WERI-Rb-1 (cell line): Measurements from ENCODE around the gene DISC1.

ENCODE experiments used
- DNase-seq: peaks from one replicate; pipeline ENCODE4 v3.0.0-alpha.2; 2020
- H3K27ac ChIP-seq: fragments of 250-450 bp; sonication (Bioruptor Pico); 2 replicates; pipeline ENCODE4 v1.5.1; 2020; ENCODE audit warnings: mild to moderate bottlenecking, moderate library complexity
- H3K27me3 ChIP-seq: fragments of 250-450 bp; sonication (Bioruptor Pico); 2 replicates; pipeline ENCODE4 v1.5.1; 2021; ENCODE audit warnings: mild to moderate bottlenecking, low read depth, moderate library complexity; ENCODE audit not compliant: insufficient read depth, severe bottlenecking
- H3K36me3 ChIP-seq: fragments of 250-450 bp; sonication (Bioruptor Pico); 2 replicates; pipeline ENCODE4 v1.5.1; 2020; ENCODE audit warnings: mild to moderate bottlenecking, moderate library complexity
- H3K4me3 ChIP-seq: 2 replicates; pipeline ENCODE4 v1.5.1; 2011; ENCODE audit warnings: low read depth, mild to moderate bottlenecking, control low read depth, low read length
- H3K9me3 ChIP-seq: fragments of 250-450 bp; sonication (Bioruptor Pico); 2 replicates; pipeline ENCODE4 v1.5.1; 2021; ENCODE audit warnings: mild to moderate bottlenecking, moderate library complexity; ENCODE audit not compliant: severe bottlenecking
- CTCF ChIP-seq: IDR thresholded peaks from 2 replicates; pipeline ENCODE4 v1.5.1; 2011; ENCODE audit warnings: low read depth, mild to moderate bottlenecking, control low read depth, inconsistent platforms, low read length

Gene DISC1

DNA sequence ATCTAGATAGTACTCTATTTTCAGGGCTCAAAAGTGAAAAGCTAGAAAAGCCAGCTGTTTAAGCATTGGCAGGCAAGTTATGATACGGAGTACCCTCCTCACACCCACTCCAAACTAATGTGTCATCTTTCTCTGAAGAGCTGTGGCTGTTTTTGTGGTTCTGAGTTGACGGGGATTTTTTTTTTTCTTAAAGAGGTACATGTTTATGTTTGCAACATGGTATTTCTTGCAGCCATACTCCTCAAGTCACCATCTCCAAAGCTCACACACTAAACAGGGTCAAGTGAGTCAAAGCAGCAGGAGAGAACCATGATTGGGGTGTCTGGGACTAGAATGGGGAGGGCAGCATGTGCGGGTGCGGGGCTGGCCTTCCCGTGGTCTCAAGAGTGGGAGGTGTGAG lies 347.2 kb downstream of the DISC1 start:
- Histone ChIP-seq H3K27ac (no peak overlapping the region), H3K36me3 (no peaks in the 10 kb centered on the region), H3K4me3 (no peak overlapping the region), H3K27me3 (no peaks in the 10 kb centered on the region), H3K9me3 (peaks cover 6% of the 10 kb centered on the region)
- DNase-seq, result no peak
- TF ChIP-seq CTCF, result no peak

- Histone ChIP-seq H3K4me3 (no peak overlapping the region), H3K9me3 (peaks cover 6% of the 10 kb centered on the region), H3K36me3 (no peaks in the 10 kb centered on the region), H3K27ac (no peak overlapping the region), H3K27me3 (no peaks in the 10 kb centered on the region)
- no peak for TF ChIP-seq CTCF
- DNase-seq, result no peak
Observed at GRCh38 chr1:231976231-231976630, 349.6 kb downstream of the DISC1 start.

GRCh38 chr1:231981675-231982074 lies 355.1 kb downstream of the DISC1 start:
- Histone ChIP-seq H3K9me3 (peaks cover 6% of the 10 kb centered on the region), H3K4me3 (no peak overlapping the region), H3K27ac (no peak overlapping the region), H3K36me3 (no peaks in the 10 kb centered on the region), H3K27me3 (no peaks in the 10 kb centered on the region)
- no peak for DNase-seq
- TF ChIP-seq CTCF, result no peak

GRCh38 chr1:231982871-231983587 lies 356.4 kb downstream of the DISC1 start:
- no peaks in the 10 kb centered on the region for H3K36me3 ChIP-seq
- TF ChIP-seq CTCF, result no peak

GRCh38 chr1:231983588-231984193 lies 357.1 kb downstream of the DISC1 start:
- no peak for DNase-seq
- peak; percentile 53 for TF ChIP-seq CTCF

More at GRCh38 chr1:231982871-231983587, 356.4 kb downstream of the DISC1 start:
- no peak overlapping the region for H3K4me3 ChIP-seq
- H3K27me3 ChIP-seq, result no peaks in the 10 kb centered on the region
- DNase-seq, result no peak
- no peaks in the 10 kb centered on the region for H3K9me3 ChIP-seq
- H3K27ac ChIP-seq, result no peak overlapping the region

More at GRCh38 chr1:231983588-231984193, 357.1 kb downstream of the DISC1 start:
- no peak overlapping the region for H3K4me3 ChIP-seq
- no peaks in the 10 kb centered on the region for H3K36me3 ChIP-seq
- H3K27me3 ChIP-seq, result no peaks in the 10 kb centered on the region
- no peaks in the 10 kb centered on the region for H3K9me3 ChIP-seq
- H3K27ac ChIP-seq, result no peak overlapping the region
